K562 (cell line): Measurements from ENCODE around the gene PUS10. TPM values are rescaled to one million over a fixed set of nuclear protein-coding genes. Genes with fewer than 3 reads are reported as not detected.

ENCODE experiments used
- ARHGAP35 ChIP-seq: fragments of 450-650 bp; IDR thresholded peaks from 2 replicates; pipeline ENCODE4 v1.6.1; 2018; ENCODE audit not compliant: partially characterized antibody
- EP400 ChIP-seq: fragments of 450-650 bp; IDR thresholded peaks from 2 replicates; pipeline ENCODE4 v1.6.1; 2017; ENCODE audit warnings: antibody characterized with exemption, mild to moderate bottlenecking, moderate library complexity
- FUS ChIP-seq: fragments of 200-400 bp; formaldehyde crosslinking; optimal IDR thresholded peaks from 2 replicates; pipeline ENCODE3; 2017; ENCODE audit warnings: low read depth, low read length
- HDAC2 ChIP-seq: fragments of 450-650 bp; IDR thresholded peaks from 2 replicates; pipeline ENCODE4 v1.6.1; 2016; ENCODE audit warnings: mild to moderate bottlenecking
- NCOR1 ChIP-seq: fragments of 450-650 bp; IDR thresholded peaks from 2 replicates; pipeline ENCODE4 v1.6.1; 2016; ENCODE audit warnings: mild to moderate bottlenecking, moderate library complexity
- PKNOX1 ChIP-seq: fragments of 450-650 bp; IDR thresholded peaks from 2 replicates; pipeline ENCODE4 v1.6.1; 2016
- ZBTB2 ChIP-seq: fragments of 450-650 bp; IDR thresholded peaks from 2 replicates; pipeline ENCODE4 v1.6.1; 2016; ENCODE audit warnings: antibody characterized with exemption
- ZNF175 ChIP-seq: fragments of 200-800 bp; sonication (Bioruptor generic); IDR thresholded peaks from 2 replicates; pipeline ENCODE4 v1.6.1; 2016; ENCODE audit warnings: low read depth, mild to moderate bottlenecking, missing genetic modification characterization, missing compliant biosample characterization
- ZNF436 ChIP-seq: fragments of 250-450, 450-650 bp; sonication (Bioruptor Pico); formaldehyde crosslinking; IDR thresholded peaks from 2 replicates; pipeline ENCODE4 v1.7.0; 2020; ENCODE audit warnings: mild to moderate bottlenecking
- ZNF449 ChIP-seq: fragments of 250-450 bp; sonication (Bioruptor Pico); IDR thresholded peaks from 2 replicates; pipeline ENCODE4 v1.8.0; 2022; ENCODE audit warnings: moderate library complexity, mild to moderate bottlenecking, inconsistent platforms
- polyA plus RNA-seq, 8 experiments: library from polyadenylated mRNA; depleted of rRNA in 4 of 8; stranded (reverse) in 5 of 8; unstranded in 3 of 8; fragments of >200 nt; fragmentation: Nextera tagmentation in 2 of 8; fragmentation: Illumina TruSeq in 1 of 8; extraction: Ambion mirVana in 2 of 8; extraction: Trizol in 1 of 8; gene quantifications; 2 replicates each; pipeline versions ENCODE4 v1.2.1 to v1.2.3, GENCODE V29; 2011 to 2014; ENCODE audit warnings: inconsistent platforms in 1 of 8, missing spikeins in 1 of 8
- total RNA-seq, 7 experiments: library from RNA; depleted of rRNA in 6 of 7; stranded (reverse); fragments of >200 nt in 6 of 7; fragmentation: Illumina TruSeq in 2 of 7; extraction: Trizol in 2 of 7; gene quantifications; 2 replicates each; pipeline versions ENCODE4 v1.2.1 to v1.2.3, GENCODE V29; 2011 to 2021; ENCODE audit warnings: low replicate concordance in 1 of 7
- TF ChIP-seq, protein P1 (sequence below): fragments of 150-350 bp; IDR thresholded peaks from 2 replicates; pipeline ENCODE4 v1.6.1; 2014; ENCODE audit warnings: low read depth, mild to moderate bottlenecking, low read length, borderline replicate concordance
- TF ChIP-seq, protein P2 (sequence below): fragments of 450-650 bp; IDR thresholded peaks from 2 replicates; pipeline ENCODE4 v1.6.1; 2017; ENCODE audit warnings: antibody characterized with exemption
- TF ChIP-seq, protein P3 (sequence below), 2 experiments: fragments of 150-350 bp in 1 of 2; IDR thresholded peaks; 2 replicates each; pipeline ENCODE4 v1.6.1; 2012 to 2016; ENCODE audit warnings: low read depth in 2 of 2, low read length in 2 of 2, mild to moderate bottlenecking in 1 of 2, moderate library complexity in 1 of 2

PUS10 gene
- total and polyA plus RNA-seq, 9 of the 15 experiments (the other 6 are each of a cell fraction or from before 2014, with no cell fraction given), result 5.0 to 10.7 (median 7.6) TPM

- TF ChIP-seq ZBTB2, result 0 out of 2 replicates have a peak, but pooled peaks have one; percentile 14
- TF ChIP-seq FUS, result no peak
- TF ChIP-seq NCOR1, result peak; percentile 2; the same call in 1 of the 2 replicates
- no peak for TF ChIP-seq ARHGAP35
- no peak for TF ChIP-seq ZNF436 (CRISPR knock-in tag)
- TF ChIP-seq, protein P1, sequence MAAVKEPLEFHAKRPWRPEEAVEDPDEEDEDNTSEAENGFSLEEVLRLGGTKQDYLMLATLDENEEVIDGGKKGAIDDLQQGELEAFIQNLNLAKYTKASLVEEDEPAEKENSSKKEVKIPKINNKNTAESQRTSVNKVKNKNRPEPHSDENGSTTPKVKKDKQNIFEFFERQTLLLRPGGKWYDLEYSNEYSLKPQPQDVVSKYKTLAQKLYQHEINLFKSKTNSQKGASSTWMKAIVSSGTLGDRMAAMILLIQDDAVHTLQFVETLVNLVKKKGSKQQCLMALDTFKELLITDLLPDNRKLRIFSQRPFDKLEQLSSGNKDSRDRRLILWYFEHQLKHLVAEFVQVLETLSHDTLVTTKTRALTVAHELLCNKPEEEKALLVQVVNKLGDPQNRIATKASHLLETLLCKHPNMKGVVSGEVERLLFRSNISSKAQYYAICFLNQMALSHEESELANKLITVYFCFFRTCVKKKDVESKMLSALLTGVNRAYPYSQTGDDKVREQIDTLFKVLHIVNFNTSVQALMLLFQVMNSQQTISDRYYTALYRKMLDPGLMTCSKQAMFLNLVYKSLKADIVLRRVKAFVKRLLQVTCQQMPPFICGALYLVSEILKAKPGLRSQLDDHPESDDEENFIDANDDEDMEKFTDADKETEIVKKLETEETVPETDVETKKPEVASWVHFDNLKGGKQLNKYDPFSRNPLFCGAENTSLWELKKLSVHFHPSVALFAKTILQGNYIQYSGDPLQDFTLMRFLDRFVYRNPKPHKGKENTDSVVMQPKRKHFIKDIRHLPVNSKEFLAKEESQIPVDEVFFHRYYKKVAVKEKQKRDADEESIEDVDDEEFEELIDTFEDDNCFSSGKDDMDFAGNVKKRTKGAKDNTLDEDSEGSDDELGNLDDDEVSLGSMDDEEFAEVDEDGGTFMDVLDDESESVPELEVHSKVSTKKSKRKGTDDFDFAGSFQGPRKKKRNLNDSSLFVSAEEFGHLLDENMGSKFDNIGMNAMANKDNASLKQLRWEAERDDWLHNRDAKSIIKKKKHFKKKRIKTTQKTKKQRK, result no peak
- no peak for TF ChIP-seq ZNF175
- no peak for TF ChIP-seq ZNF449
- TF ChIP-seq, protein P2, sequence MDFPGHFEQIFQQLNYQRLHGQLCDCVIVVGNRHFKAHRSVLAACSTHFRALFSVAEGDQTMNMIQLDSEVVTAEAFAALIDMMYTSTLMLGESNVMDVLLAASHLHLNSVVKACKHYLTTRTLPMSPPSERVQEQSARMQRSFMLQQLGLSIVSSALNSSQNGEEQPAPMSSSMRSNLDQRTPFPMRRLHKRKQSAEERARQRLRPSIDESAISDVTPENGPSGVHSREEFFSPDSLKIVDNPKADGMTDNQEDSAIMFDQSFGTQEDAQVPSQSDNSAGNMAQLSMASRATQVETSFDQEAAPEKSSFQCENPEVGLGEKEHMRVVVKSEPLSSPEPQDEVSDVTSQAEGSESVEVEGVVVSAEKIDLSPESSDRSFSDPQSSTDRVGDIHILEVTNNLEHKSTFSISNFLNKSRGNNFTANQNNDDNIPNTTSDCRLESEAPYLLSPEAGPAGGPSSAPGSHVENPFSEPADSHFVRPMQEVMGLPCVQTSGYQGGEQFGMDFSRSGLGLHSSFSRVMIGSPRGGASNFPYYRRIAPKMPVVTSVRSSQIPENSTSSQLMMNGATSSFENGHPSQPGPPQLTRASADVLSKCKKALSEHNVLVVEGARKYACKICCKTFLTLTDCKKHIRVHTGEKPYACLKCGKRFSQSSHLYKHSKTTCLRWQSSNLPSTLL, result peak; percentile 16; the same call in 1 of the 2 replicates
- TF ChIP-seq EP400, result peak; percentile 80
- no peak for TF ChIP-seq HDAC2
- TF ChIP-seq, protein P3, sequence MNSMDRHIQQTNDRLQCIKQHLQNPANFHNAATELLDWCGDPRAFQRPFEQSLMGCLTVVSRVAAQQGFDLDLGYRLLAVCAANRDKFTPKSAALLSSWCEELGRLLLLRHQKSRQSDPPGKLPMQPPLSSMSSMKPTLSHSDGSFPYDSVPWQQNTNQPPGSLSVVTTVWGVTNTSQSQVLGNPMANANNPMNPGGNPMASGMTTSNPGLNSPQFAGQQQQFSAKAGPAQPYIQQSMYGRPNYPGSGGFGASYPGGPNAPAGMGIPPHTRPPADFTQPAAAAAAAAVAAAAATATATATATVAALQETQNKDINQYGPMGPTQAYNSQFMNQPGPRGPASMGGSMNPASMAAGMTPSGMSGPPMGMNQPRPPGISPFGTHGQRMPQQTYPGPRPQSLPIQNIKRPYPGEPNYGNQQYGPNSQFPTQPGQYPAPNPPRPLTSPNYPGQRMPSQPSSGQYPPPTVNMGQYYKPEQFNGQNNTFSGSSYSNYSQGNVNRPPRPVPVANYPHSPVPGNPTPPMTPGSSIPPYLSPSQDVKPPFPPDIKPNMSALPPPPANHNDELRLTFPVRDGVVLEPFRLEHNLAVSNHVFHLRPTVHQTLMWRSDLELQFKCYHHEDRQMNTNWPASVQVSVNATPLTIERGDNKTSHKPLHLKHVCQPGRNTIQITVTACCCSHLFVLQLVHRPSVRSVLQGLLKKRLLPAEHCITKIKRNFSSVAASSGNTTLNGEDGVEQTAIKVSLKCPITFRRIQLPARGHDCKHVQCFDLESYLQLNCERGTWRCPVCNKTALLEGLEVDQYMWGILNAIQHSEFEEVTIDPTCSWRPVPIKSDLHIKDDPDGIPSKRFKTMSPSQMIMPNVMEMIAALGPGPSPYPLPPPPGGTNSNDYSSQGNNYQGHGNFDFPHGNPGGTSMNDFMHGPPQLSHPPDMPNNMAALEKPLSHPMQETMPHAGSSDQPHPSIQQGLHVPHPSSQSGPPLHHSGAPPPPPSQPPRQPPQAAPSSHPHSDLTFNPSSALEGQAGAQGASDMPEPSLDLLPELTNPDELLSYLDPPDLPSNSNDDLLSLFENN (IDR thresholded peaks at IDR 0.05; ENCODE audit: low read depth in 2 of 2, low read length in 2 of 2), result peak in 1 of 2 experiments; percentile 92; a peak in 2 of 4 replicates
- TF ChIP-seq PKNOX1, result no peak
These were observed at the start of gene PUS10, which contains the start of gene PEX13 (continued) for GRCh38 chr2:61017556-61018317.
